ENCODE results near the gene ANKRD36B.
"Not testable (repeated sequence)": the region's sequence is repeated elsewhere in the genome, so short reads cannot be mapped to it uniquely, and the experiment has no call there.

ANKRD36B gene

DNA sequence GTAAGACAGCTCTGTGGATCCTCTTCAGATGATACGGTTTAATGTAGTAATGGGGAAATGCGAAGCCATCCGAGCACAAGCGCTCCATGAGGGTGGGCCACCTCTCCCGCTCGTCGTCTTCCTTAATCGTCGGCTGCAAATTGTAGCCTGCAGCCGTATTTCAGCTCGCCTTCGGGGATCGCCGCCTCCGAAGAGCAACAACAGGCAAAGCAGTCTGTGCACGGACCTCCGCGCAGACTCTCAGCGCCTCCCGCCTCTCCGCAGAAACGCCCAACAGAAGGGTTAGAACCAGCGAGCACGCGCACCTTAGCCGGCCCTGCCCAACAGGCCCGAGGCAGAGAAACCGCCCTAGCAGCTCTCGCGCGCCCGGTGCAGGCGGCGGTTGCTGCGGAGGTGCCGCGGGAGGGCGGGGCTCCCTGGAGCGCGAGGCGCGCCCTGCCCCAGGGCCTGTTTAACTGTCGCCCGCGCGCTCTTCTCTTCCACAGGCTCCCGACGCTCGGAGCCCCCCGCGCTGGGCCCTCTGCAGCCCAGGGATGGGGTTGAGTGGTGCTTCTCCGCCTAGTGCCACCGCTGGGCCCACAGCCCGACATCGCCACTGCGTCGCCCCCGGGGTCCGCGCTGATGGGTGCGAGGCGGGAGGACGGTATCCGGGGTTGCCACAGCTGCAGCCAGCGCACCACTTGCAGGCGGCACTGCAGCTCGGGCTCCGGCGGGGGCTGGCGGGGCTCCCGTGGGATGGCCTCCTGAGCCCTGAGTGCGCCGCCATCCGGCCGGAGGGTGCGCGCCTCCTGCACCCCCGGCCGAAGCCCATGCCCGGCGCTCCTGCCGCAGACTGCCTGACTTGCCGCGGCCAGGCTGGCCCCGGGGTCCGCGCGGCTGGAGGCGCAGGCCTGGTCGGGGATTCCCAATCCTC, at the start of gene ANKRD36B:
ANKRD36B (minus strand) TSS at position 280 of the 913 bp plus-strand sequence; CDS start at position 88, 192 bp downstream.
- in situ Hi-C loops (cut with MboI; ENCODE audit: low sequenced_read_pairs) = not testable (repeated sequence)

DNA sequence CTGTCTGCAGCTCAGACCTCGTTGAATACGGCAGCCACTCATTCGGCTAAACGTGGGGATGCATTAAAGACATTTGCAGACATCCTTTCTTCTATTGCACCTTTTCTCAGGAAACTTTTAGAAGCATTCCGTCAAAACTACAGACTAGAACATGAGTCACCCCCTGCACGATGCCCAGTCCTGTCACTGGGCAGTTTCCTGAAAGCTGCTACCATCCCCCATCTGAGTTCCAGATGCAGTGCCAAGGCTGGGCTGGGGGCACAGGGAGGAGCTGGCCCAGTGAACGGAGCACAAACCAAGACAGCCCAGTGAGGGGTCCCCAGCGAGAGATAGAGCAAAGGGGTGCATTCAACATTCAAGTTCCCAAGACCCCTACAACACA, 36.4 kb upstream of the ANKRD36B start:
- in situ Hi-C loops (cut with MboI; ENCODE audit: low sequenced_read_pairs) = not testable (repeated sequence)

DNA sequence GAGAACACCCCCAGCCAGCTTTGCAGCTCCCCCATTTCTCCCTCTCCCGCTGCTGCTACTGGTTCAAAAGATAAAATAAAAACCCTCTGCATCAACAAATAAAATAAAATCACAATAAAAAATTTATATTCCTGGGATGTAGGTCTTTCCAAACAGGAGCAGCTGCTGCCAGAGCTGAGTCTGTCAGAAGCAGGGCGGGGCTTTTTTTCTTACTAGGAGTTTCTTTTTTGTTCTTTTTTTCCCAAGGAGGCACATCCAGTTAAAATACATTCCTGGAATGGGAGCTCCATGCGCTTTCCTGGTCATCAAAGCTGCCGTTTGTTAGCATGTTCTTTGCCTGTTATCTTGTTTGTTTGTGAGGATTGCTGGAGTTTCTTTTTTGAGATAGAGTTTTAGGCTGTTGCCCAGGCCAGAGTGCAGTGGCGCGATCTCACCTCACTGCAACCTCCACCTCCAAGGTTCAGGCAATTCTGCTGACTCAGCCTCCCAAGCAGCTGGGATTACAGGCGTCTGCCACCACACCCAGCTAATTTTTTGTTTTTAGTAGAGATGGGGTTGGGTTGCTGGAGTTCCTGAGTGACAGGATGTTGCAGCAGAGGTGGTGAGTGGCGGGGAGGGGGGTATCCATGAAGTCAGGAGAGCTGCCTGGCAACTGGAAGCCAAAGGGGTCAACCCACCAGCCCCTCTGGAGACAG, 35.8 kb upstream of the ANKRD36B start:
- in situ Hi-C loops (cut with MboI; ENCODE audit: low sequenced_read_pairs) = not testable (repeated sequence)

DNA sequence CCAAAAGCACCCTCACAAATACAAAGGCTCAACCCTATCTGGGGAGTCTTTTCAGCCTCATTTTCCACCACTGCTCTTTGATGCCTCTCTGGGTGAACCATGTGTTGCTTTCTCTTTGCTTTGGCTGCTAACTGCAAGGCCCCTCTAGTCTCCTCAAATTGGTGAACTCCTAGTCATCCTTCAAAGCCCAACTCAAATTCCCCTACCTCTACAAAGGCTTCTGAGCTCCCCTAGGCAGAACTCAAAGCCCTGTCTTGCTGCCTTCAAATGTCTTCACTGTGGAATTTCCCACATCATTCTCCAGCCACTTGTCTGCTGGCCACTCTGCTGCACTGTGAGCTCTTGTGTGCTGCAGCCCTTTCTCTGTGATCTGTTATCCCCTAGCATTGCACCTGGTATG, 33.3 kb upstream of the ANKRD36B start:
- in situ Hi-C loops (cut with MboI; ENCODE audit: low sequenced_read_pairs) = not testable (repeated sequence)

DNA sequence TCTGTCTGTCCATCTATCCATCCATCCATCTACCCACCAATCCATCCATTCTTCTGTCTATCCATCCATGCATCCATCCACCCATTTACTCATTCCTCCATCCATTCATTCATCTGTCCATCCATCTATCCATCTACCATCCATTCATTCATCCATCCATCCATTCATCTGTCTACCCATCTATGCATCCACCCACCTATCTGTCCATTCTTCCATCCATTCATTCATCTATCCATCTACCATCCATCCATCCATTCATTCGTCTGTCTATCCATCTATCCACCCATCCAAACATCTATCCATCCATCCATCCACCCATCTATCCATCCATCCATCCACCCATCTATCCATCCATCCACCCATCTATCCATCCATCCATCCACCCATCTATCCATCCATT, 30.8 kb upstream of the ANKRD36B start:
- in situ Hi-C loops (cut with MboI; ENCODE audit: low sequenced_read_pairs) = not testable (repeated sequence)

DNA sequence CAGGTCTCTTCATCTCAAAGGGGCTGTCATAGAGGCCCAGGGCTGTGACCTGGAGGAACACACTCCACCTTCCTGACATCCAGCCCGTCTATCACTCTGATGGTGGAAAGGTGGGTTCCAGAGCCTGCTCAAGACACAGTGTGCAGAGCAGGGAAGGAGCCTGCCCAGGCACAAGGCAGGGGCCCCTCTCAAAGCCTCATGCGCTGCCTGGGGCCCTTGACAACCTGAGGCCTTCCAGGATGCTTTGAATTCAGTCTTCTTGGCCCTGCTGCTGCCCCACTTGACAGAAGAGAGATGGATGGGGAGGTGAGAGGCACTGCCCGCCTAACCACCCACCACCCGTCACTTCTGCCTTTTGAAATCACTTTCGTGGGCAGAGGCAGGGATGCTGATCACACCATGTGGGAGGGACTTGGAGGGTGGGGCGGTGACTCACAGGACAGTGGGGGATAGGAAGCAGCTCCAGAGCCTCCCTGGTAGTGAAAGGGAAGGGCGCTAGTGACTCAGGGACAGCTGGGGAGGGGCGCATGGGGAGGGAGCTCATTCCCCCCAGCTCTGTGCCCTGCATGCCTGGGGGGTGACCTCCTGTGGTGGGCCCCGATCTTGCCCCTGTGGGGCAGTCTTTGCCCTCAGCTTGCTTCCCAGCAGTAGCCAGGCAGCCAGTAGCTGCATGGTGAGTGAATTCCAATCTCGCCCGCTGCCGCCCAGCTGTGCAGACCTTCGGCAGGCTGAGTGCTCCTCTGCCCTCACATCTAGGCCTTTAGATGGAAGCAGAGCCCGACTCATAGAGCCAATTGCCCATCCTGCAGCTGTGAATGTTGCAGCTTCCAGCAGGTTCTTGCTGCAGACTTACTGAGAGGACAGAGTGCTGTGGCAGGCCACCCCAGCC, 29.5 kb upstream of the ANKRD36B start:
- in situ Hi-C loops (cut with MboI; ENCODE audit: low sequenced_read_pairs) = not testable (repeated sequence)

DNA sequence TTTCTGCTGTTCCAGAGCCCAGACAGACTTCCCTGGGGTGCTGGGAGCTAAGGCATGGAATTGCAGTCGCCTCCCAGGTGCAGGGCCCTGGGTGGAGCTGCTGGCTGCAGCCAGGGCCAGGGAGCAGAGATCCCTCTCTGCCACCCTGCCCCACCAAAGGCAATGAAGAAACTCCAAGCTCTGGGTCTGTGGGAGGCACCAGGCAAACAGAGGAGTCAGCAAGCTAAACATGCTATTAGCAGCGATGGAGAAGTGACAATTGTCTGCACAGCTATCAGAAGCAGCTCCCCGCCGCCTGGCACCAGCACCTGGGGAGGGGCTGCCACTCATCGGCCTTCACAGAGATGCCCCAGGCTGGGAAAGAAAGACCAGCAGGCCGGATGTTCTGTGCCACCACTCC, 28.2 kb upstream of the ANKRD36B start:
- in situ Hi-C loops (cut with MboI; ENCODE audit: low sequenced_read_pairs) = no loop called here

DNA sequence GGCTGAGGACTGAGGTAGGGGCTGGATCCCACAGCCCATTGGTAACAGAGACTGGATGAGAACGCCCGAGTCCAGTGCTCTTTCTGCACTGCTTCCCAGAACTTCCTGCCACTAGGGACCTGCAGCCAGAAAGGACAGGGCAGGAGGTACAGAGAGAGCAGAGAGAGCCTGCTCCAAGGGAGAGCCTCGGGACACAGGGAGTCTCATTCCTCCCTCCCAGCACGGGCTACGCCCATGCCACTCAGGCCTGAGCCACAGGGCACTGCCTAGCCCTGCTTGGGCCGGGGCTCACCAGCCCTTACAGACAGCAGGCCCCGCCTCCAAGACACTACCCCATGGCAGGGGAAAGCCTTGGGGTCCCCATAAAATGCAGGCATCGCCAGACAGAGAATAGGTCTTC, 26.1 kb upstream of the ANKRD36B start:
- in situ Hi-C loops (cut with MboI; ENCODE audit: low sequenced_read_pairs) = not testable (repeated sequence)

DNA sequence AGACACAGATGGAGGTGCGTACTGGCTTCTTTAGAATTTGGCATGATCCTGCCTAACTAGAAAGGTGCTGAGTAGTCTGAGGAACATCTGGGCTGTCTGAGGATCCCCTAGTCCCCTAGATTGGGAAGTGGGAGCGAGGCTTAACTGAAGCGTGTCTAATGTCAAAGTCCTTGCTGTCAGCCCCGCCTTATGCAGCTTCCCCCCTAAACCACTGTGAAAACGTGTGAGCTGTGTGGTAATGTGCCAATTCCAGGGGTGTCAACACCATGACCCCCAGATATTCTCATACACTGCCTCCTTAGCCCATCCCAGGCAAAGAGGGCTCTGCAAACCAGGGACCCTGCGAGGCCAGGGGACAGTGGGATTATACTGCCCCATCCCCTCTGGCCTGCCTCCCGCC, 22.2 kb upstream of the ANKRD36B start:
- in situ Hi-C loops (cut with MboI; ENCODE audit: low sequenced_read_pairs) = not testable (repeated sequence)

DNA sequence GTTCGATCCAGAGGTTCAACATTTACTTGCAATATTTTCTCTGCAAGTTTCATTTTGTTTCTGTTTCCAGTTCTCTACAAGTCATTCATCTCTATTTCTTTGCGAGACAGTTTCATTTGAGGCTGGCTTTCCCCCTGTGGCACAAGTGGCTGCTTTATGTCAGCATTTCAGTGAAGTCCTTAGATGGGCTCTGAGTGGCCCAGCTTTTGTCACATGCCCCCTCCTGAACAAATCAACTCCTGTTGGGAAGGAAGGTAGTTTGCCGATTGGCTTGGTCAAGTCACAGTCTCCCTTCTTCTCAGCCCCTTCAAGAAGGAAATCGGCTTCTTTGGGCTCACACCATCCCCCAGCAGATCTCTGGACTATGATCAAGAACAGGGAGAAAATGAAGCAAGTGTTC, 19.1 kb upstream of the ANKRD36B start:
- in situ Hi-C loops (cut with MboI; ENCODE audit: low sequenced_read_pairs) = not testable (repeated sequence)

DNA sequence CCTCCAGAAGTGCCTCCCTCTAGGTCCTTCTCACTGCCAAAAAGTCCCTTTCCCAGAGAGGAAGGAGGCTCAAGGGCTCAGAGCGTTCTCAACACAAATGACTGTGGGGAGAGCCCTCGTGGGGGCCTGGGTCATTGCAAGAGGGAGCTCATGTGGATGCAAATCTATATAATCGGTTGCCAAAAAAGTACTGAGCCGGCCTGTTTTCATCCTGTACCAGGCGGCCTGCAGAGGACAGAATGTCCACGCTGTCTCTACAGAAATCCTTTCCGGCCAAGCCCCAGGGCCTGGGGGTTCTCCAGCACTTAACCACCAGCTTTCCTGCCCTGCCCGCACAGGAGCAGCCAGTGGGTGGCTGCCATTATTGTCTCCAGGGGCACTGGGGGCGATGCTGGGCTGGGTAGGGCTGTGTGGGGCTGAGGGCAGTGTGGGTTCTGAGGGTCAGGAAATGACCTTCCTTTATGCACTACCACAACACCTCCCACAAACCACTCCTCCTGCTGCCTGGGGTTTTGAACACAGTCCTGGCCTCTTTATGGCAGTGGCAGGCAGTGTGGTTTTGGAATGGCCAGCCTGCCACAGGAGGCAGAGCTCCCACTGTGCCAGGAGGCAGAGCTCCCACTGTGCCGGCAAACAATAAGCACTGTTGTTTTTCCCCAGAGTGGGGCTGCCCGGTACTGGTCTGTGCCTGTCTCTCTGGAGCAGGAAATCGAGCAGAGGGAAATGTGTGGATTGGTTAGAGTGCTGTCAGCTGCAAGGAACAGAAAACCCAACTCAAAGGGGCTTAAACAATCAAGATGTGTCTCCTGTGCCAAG, 16.1 kb upstream of the ANKRD36B start:
- in situ Hi-C loops (cut with MboI; ENCODE audit: low sequenced_read_pairs) = not testable (repeated sequence)

DNA sequence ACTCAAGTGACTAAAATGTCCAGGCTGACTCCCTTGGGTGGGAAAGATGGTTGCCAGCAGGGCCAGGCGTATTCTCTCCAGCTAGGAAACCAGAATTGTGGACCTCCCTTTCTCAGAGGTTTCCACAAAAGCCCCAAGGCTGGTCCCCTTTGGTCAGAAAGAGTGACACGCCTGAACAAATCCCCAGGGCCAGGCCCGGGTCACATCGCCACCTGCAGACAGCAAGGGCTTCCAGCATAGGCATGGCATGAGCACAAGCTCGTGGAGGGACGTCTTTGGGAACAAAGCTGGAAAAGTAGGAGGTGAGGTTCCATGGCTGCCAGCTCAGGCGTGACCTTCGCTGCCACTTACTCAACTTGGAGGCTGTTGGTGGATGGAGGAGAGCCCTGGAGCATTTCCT, 15.4 kb upstream of the ANKRD36B start:
- in situ Hi-C loops (cut with MboI; ENCODE audit: low sequenced_read_pairs) = not testable (repeated sequence)

DNA sequence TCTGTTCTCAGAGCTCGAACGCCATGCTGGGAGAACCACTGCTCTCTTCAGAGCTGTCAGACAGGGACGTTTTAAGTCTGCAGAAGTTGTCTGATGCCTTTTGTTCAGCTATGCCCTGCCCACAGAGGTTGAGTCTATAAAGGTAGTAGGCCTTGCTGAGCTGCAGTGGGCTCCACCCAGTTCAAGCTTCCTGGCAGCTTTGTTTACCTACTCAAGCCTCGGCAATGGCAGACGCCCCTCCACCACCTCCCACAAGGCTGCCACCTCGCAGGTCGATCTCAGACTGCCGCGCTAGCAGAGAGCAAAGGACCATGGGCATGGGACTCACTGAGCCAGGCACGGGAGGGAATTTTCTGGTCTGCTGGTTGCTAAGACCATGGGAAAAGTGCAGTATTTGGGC, 11.9 kb upstream of the ANKRD36B start:
- in situ Hi-C loops (cut with MboI; ENCODE audit: low sequenced_read_pairs) = not testable (repeated sequence)

DNA sequence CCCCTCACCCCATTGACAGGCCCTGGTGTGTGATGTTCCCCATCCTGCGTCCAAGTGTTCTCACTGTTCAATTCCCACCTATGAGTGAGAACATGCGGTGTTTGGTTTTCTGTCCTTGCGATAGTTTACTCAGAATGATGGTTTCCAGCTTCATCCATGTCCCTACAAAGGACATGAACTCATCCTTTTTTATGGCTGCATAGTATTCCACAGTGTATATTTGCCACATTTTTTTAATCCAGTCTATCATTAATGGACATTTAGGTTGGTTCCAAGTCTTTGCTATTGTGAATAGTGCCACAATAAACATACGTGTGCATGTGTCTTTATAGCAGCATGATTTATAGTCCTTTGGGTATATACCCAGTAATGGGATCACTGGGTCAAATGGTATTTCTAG, 6.5 kb upstream of the ANKRD36B start:
- in situ Hi-C loops (cut with MboI; ENCODE audit: low sequenced_read_pairs) = not testable (repeated sequence)

DNA sequence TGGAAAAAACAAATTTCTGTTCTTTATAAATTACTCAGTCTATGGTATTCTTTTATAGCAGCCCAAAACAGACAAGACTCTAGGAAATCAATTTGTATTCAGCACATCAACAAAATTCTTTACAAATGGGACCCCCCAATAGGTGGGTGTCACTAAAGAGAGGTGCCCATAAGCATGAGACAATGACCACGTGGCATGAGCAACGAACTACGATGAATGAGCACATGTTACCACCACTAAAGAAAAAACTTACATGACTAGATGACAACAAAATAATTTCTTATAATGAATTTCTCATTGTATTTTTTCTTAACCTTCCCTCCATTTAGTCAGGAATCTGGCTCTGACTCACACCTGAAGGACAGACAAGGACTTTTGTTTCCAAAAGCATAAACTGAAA, 3.8 kb upstream of the ANKRD36B start:
- in situ Hi-C loops (cut with MboI; ENCODE audit: low sequenced_read_pairs) = not testable (repeated sequence)

DNA sequence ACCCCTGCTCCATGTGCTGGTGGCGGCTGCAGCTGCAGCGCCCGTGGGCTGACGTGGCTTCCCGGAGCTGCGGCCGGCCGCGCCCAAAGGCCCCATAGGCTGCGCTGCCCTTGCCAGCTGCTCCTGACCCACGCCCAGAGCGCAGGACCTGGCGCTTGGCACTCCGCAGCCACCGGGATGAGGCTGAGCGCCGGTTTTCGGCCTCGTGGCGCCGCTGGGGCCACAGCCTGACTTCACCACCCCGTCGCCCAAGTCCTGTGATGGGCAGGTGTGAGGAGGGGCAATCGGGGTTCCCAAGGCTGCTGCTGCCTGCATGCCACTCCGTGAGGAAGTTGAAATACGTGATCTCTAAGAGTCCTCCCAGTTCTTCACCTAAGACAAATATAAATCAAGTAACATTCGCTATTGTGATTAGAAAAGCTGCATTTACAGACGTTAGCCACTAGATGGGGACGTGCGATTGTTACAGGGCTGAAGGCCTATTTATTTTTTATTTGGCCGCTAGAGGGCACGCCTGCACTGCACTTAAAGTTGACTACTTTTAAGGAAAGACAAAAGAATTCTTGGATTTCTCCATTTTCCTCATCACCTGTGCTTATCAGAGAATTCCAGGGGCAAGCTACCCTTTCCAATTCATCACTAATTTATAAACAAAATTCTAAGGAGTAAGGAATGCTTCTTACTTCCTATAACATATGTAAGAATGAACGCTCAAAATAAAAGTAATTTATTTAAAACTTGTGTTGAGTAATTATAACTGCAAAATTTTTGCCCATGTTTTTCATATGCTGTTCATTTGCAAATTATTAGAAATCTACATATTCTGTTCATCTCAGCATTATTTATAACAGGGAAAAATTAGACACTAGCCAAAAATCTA, 1.1 kb upstream of the ANKRD36B start:
- in situ Hi-C loops (cut with MboI; ENCODE audit: low sequenced_read_pairs) = not testable (repeated sequence)

DNA sequence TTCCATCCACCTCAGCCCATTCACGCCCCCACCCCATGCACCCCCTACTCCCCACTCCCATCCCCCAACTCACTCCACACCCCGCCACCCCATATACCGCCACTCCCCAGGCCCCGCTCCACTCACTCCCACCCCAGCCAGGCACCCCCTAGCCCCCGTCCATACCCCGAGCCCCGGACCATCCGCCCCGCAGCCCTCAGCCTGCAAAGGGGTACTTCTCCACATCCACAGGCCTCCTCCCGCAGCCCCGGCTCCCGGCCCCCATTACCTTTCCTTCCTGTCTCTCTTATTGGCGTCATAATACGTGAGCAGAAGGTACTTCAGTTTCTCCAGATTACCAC, 450 bp downstream of the ANKRD36B start:
- in situ Hi-C loops (cut with MboI; ENCODE audit: low sequenced_read_pairs) = not testable (repeated sequence)

DNA sequence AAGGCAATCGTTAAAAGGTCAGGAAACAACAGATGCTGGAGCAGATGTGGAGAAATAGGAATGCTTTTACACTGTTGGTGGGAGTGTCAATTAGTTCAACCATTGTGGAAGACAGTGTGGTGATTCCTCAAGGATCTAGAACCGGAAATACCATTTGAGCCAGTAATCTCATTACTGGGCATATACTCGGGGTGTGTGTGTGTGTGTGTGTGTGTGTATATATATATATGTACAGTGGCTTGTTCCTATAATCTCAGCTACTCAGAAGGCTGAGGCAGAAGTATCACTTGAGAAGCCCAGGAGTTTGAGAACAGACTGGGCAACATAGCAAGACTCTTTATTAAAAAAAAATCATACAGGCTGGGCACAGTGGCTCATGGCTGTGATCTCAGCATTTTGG, 24.0 kb downstream of the ANKRD36B start:
- in situ Hi-C loops (cut with MboI; ENCODE audit: low sequenced_read_pairs) = not testable (repeated sequence)

DNA sequence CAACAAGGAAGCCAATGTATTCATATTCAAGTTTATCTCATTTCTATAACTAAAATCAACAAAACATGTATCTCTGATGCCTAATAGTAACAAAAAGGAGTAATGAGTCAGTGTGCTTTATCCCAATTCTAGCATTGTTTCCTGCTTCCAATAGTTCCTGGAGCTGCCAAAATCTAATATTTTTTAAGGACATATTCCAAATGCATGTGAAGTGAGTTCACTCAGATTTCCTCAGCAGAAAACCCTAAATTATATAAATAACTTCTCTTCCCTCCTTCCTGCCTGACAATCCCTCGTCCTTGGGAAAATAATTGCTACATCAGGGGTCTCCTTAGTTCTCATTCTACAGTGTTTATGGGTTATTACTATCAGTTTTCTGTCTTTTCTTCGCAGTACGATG, 37.3 kb downstream of the ANKRD36B start:
- in situ Hi-C loops (cut with MboI; ENCODE audit: low sequenced_read_pairs) = not testable (repeated sequence)

Measured in HL-60/S4 (cell line).